Neuronal stem cell (in vitro differentiated cells): ENCODE results near the gene SRD5A2.

Experiments used
- DNase-seq: peaks from one replicate; pipeline ENCODE4 v3.0.0-alpha.2; 2013; ENCODE audit warnings: low spot score
- H2AFZ ChIP-seq: one replicate; pipeline ENCODE4 v1.6.1; 2013; ENCODE audit warnings: mild to moderate bottlenecking, low read length, inconsistent platforms
- H2AK5ac ChIP-seq: 2 replicates; pipeline ENCODE4 v1.6.1; 2013; ENCODE audit warnings: low read depth, mild to moderate bottlenecking, inconsistent platforms, low read length, moderate library complexity, mixed read lengths
- H2BK120ac ChIP-seq: 2 replicates; pipeline ENCODE4 v1.6.1; 2013; ENCODE audit warnings: low read depth, mild to moderate bottlenecking, inconsistent platforms, low read length, moderate library complexity, mixed read lengths
- H2BK12ac ChIP-seq: one replicate; pipeline ENCODE4 v1.6.1; 2013; ENCODE audit warnings: low read length, inconsistent platforms
- H2BK15ac ChIP-seq: 2 replicates; pipeline ENCODE4 v1.6.1; 2013; ENCODE audit warnings: mild to moderate bottlenecking, low read length, inconsistent platforms, mixed read lengths
- H2BK5ac ChIP-seq: one replicate; pipeline ENCODE4 v1.6.1; 2013; ENCODE audit warnings: inconsistent platforms, mild to moderate bottlenecking, low read length, moderate library complexity
- H3K14ac ChIP-seq: one replicate; pipeline ENCODE4 v1.6.1; 2013; ENCODE audit warnings: low read length, inconsistent platforms
- H3K18ac ChIP-seq: 2 replicates; pipeline ENCODE4 v1.6.1; 2013; ENCODE audit warnings: low read length, inconsistent platforms
- H3K23ac ChIP-seq: 2 replicates; pipeline ENCODE4 v1.6.1; 2013; ENCODE audit warnings: low read depth, mild to moderate bottlenecking, mixed read lengths, low read length, inconsistent platforms; ENCODE audit not compliant: poor library complexity
- H3K27ac ChIP-seq: replicated peaks from 3 replicates; pipeline ENCODE4 v1.5.1; 2013; ENCODE audit warnings: low read length, inconsistent platforms
- H3K27me3 ChIP-seq, 3 experiments: 2 replicates each; pipeline ENCODE4 v1.6.1; 2013; ENCODE audit warnings: low read length in 3 of 3, mild to moderate bottlenecking in 2 of 3, inconsistent platforms in 1 of 3, low read depth in 1 of 3, mixed read lengths in 1 of 3, moderate library complexity in 1 of 3; ENCODE audit not compliant: control insufficient read depth in 3 of 3, insufficient read depth in 3 of 3
- H3K36me3 ChIP-seq, 2 donors: replicated peaks in 1 of 2; 2 replicates each; pipeline ENCODE4 v1.6.1; 2013; ENCODE audit warnings: low read length in 2 of 2; ENCODE audit not compliant: control insufficient read depth in 2 of 2, insufficient read depth in 2 of 2
- H3K4ac ChIP-seq: 2 replicates; pipeline ENCODE4 v1.6.1; 2013; ENCODE audit warnings: inconsistent platforms, mild to moderate bottlenecking, low read length, moderate library complexity
- H3K4me1 ChIP-seq, 2 donors: 1 replicate in 1 of 2; 2 replicates in 1 of 2; pipeline ENCODE4 v1.6.1; 2013; ENCODE audit warnings: low read length in 2 of 2, low read depth in 1 of 2; ENCODE audit not compliant: control insufficient read depth in 2 of 2, insufficient read depth in 1 of 2
- H3K4me2 ChIP-seq: one replicate; pipeline ENCODE4 v1.6.1; 2013; ENCODE audit warnings: mild to moderate bottlenecking, low read length, inconsistent platforms; ENCODE audit not compliant: insufficient read depth, poor library complexity, severe bottlenecking
- H3K4me3 ChIP-seq, 2 donors: 2 replicates each; pipeline ENCODE4 v1.5.1; 2013; ENCODE audit warnings: low read length in 2 of 2, mild to moderate bottlenecking in 2 of 2, inconsistent platforms in 1 of 2, moderate library complexity in 1 of 2
- H3K79me1 ChIP-seq: one replicate; pipeline ENCODE4 v1.6.1; 2013; ENCODE audit warnings: low read depth, mild to moderate bottlenecking, inconsistent platforms, low read length, moderate library complexity
- H3K9ac ChIP-seq: one replicate; pipeline ENCODE4 v1.6.1; 2013; ENCODE audit warnings: mild to moderate bottlenecking, low read depth, low read length, inconsistent platforms; ENCODE audit not compliant: poor library complexity
- H3K9me3 ChIP-seq, 2 donors: replicated peaks in 1 of 2; 2 replicates each; pipeline versions ENCODE3 to v1.6.1; 2013; ENCODE audit warnings: low read length in 2 of 2, mild to moderate bottlenecking in 2 of 2, inconsistent platforms in 1 of 2, low read depth in 1 of 2, mixed read lengths in 1 of 2, moderate library complexity in 1 of 2; ENCODE audit not compliant: control insufficient read depth in 2 of 2, insufficient read depth in 1 of 2
- H4K8ac ChIP-seq: one replicate; pipeline ENCODE4 v1.6.1; 2013; ENCODE audit warnings: low read depth, mild to moderate bottlenecking, inconsistent platforms, low read length, moderate library complexity
- H4K91ac ChIP-seq: one replicate; pipeline ENCODE4 v1.6.1; 2013; ENCODE audit warnings: low read length, low read depth, mild to moderate bottlenecking, inconsistent platforms; ENCODE audit not compliant: poor library complexity
- WGBS, 2 donors: extraction: QIAGEN DNeasy Blood & Tissue Kit; methylation state at CpG; one replicate each; pipeline ENCODE4 v1.1.7; 2013; ENCODE audit warnings: missing lambda C conversion rate in 2 of 2, mixed read lengths in 1 of 2; ENCODE audit not compliant: insufficient read length in 2 of 2, insufficient replicate concordance in 1 of 2; ENCODE audit errors: extremely low coverage in 2 of 2; 5-methylcytosine and 5-hydroxymethylcytosine counted together

The SRD5A2 gene

GRCh38 chr2:31475692-31476091, 105.0 kb downstream of the SRD5A2 start:
- no peak for DNase-seq
- no peak overlapping the region for H3K4me3 ChIP-seq

GRCh38 chr2:31474296-31474695, 106.4 kb downstream of the SRD5A2 start:
- no peak overlapping the region for H2AFZ ChIP-seq
- H3K27ac ChIP-seq = no peak overlapping the region
- H3K4me2 ChIP-seq = no peak overlapping the region
- no peak overlapping the region for H3K4ac ChIP-seq
- no peaks in the 10 kb centered on the region for H3K27me3 ChIP-seq
- H3K18ac ChIP-seq = no peak overlapping the region
- H3K9ac ChIP-seq = no peak overlapping the region
- DNase-seq = no peak
- no peak overlapping the region for H2AK5ac ChIP-seq
- no peaks in the 10 kb centered on the region for H3K9me3 ChIP-seq
- no peaks in the 10 kb centered on the region for H3K79me1 ChIP-seq
- H3K4me3 ChIP-seq = no peak overlapping the region
- H2BK5ac ChIP-seq = no peak overlapping the region
- no peak overlapping the region for H2BK15ac ChIP-seq
- H2BK120ac ChIP-seq = no peak overlapping the region
- no peaks in the 10 kb centered on the region for H3K4me1 ChIP-seq
- H3K36me3 ChIP-seq = no peaks in the 10 kb centered on the region
- H3K23ac ChIP-seq = no peak overlapping the region
- H3K14ac ChIP-seq = no peak overlapping the region
- no CpG with 5 or more reads among the region's 1 CpG for WGBS, 2 donors
- no peak overlapping the region for H2BK12ac ChIP-seq
- H4K8ac ChIP-seq = no peak overlapping the region
- no peak overlapping the region for H4K91ac ChIP-seq

More at GRCh38 chr2:31475692-31476091, 105.0 kb downstream of the SRD5A2 start:
- H3K14ac ChIP-seq = no peak overlapping the region
- H3K4me2 ChIP-seq = no peak overlapping the region
- H2BK15ac ChIP-seq = no peak overlapping the region
- no peak overlapping the region for H4K8ac ChIP-seq
- no peak overlapping the region for H2BK5ac ChIP-seq
- H3K4me1 ChIP-seq = no peaks in the 10 kb centered on the region
- no peak overlapping the region for H4K91ac ChIP-seq
- no peaks in the 10 kb centered on the region for H3K79me1 ChIP-seq
- no peak overlapping the region for H3K18ac ChIP-seq
- H2BK12ac ChIP-seq = no peak overlapping the region
- no peak overlapping the region for H2BK120ac ChIP-seq
- no peaks in the 10 kb centered on the region for H3K27me3 ChIP-seq
- H3K36me3 ChIP-seq = no peaks in the 10 kb centered on the region
- H3K23ac ChIP-seq = no peak overlapping the region
- H3K9ac ChIP-seq = no peak overlapping the region
- H3K27ac ChIP-seq = no peak overlapping the region
- no peak overlapping the region for H3K4ac ChIP-seq
- H3K9me3 ChIP-seq = no peaks in the 10 kb centered on the region
- no CpG with 5 or more reads among the region's 1 CpG for WGBS, 2 donors
- H2AK5ac ChIP-seq = no peak overlapping the region
- H2AFZ ChIP-seq = no peak overlapping the region
